Stimulated activated effector memory CD8-positive, alpha-beta T cell treated with anti-CD3 and anti-CD28 coated beads, Interleukin-12 subunit alpha, Interleukin-12 subunit beta, amount 100 ng/mL, for 72 hours (primary cell): ENCODE measurements around the gene SH2D3A.

ENCODE experiments used
- ATAC-seq: fragments of 150-1000 bp; cut with Tn5 transposase; 2 replicates; pipeline ENCODE4 v1.10.0; 2021
- DNase-seq, 2 donors: peaks; one replicate each; pipeline ENCODE4 v3.0.0; 2021 to 2022; ENCODE audit warnings: low spot score in 2 of 2
- H3K27ac Mint-ChIP-seq: one replicate; pipeline ENCODE4 v1.8.0; 2022; ENCODE audit warnings: mild to moderate bottlenecking, mixed read lengths
- H3K36me3 Mint-ChIP-seq: one replicate; pipeline ENCODE4 v1.8.0; 2022; ENCODE audit warnings: mild to moderate bottlenecking, mixed read lengths
- H3K4me1 Mint-ChIP-seq: one replicate; pipeline ENCODE4 v1.8.0; 2022; ENCODE audit warnings: mixed read lengths
- H3K4me3 Mint-ChIP-seq: one replicate; pipeline ENCODE4 v1.8.0; 2022; ENCODE audit warnings: mild to moderate bottlenecking, mixed read lengths
- H3K9me3 Mint-ChIP-seq: one replicate; pipeline ENCODE4 v1.8.0; 2022; ENCODE audit warnings: mixed read lengths

The SH2D3A gene

DNA sequence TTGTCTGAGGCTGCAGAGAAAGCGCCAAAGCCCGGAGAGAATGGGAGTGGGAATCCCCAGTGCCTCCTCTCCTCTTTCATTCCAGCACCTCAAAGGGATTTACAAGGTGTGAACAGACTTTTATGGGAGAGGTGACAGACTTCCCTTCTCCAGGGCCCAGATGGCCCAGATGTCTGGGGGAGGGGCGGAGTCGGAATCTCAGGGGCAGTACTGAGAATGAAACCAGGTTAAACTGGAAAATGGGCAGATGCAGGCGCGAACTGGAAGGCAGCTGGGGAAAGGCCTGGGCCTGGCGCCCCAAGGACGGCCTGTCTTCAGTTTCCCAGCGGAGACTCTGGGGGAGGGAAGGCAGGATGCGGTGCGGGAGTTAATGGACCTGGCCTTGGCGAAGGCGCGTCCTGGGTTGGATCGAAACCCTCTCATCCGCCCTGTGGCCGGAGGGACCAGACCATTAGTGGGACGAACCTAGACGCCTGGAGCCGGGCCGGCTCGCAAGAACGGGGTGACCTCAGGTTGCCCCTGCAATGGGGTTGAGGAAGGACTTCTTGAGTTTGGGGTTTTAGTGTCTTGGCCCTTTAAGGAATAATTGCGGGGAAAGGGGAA is 28.3 kb downstream of the SH2D3A start:
- Mint-ChIP-seq H3K27ac (peak overlapping the region; percentile 98), H3K4me1 (peaks cover 38% of the 10 kb centered on the region), H3K36me3 (peaks cover 79% of the 10 kb centered on the region), H3K4me3 (peak overlapping the region; percentile 90), H3K9me3 (no peaks in the 10 kb centered on the region)
- ATAC-seq (no peak), DNase-seq (peak in 1 of 2 donors; percentile 31)

DNA sequence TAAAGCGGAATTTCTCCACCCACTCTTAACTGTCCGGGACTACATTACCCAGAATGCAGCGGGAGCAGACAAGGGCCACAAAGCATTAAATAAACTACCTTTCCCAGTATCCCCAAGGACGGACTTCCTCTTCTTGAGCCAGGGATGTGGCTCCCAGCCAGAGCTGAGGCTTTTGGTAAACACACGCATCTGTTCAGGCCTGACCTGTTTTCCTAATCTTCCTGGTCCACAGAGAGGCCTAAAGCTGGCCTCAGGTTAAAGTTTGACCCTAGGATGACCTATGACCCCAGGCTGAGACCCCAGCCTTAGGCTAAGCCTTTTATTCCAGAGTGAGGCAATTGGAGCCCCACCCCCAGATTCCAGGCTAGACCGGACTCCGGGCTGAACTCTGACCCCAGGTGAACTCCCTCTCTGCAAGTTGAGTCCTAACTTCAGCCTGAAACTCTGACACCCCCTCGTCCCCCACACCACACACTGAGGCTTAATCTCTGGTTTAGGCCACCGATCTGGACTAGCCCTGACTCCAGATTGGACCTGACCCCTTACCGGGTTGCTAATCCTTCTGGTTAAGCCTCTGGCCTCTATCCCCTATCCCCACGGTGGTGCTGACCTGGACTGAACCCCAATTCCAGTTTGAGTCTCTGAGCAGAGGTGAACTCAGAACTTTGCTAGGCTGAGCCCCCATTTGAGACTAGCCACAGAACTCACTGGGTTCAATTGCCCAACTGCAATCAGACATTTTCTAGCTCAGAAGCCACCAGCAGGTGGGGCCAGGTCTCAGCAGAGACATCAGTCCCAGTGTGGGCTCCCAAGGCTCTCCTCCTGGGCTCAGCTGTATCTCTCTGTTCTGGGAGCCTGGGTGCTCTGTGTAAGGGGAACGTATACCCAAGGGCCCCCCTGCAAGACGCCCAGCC is 29.1 kb downstream of the SH2D3A start:
- Mint-ChIP-seq H3K9me3 (no peaks in the 10 kb centered on the region), H3K4me3 (peak overlapping the region; percentile 90), H3K27ac (peak overlapping the region; percentile 98), H3K4me1 (peaks cover 37% of the 10 kb centered on the region), H3K36me3 (peaks cover 78% of the 10 kb centered on the region)
- DNase-seq = peak; percentile 66 to 87
- peak; percentile 48 for ATAC-seq

DNA sequence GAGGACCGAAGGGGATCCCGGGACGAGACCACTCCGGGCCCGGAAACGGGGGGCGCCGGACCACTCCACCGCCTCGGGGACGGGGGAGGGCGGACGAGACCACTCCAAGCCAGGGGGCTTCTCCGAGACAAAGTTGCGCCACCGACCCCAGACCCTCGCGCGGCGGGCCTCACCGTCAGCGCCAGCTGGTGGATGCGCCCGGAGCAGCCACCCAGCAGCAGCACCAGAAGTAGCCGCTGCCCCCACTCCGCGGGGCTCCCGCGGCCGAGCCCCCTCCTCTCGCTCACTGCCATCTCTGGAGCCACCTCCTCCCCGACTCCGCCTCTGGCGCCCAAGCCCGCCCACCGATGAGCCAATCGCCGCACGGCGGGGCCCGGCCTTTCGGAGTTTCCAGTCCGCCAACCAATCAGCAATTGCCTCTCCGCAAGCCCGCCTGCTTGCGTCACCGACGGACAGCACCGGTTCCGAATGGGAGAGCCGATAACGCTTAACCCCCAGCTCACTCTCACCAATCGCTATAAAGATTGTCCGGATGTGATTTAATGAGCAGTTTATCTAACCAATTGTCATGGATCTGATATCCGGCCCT is 29.9 kb downstream of the SH2D3A start, which contains the start of gene GPR108:
TSS of gene GPR108 (minus strand) at position 297 of the 589 bp plus-strand sequence. CDS start at position 293, 4 bp downstream.
- Mint-ChIP-seq H3K36me3 (peaks cover 78% of the 10 kb centered on the region), H3K4me3 (peak within 1 kb of the TSS; percentile 90), H3K4me1 (peaks cover 42% of the 10 kb centered on the region), H3K9me3 (no peaks in the 10 kb centered on the region), H3K27ac (peak within 1 kb of the TSS; percentile 98)
- ATAC-seq (peak; percentile 85), DNase-seq (peak; percentile 92 to 99)

DNA sequence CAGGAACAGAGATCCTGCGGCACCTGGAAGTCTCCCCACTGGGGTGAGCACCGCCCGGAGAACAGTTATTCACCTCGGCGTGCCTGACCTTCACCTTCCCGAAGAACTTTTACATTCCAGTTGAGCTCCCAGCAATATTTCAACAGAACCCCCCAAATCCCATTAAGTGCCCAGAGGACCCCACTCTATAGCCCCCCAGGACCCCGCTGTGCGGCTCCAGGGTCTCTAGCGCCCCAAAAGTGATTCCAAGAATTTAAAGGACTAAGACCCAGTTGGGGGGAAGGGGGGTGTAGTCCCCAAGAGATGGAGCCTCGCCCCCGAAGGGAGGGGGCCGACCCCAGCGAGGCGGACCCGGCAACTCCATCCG is 30.3 kb downstream of the SH2D3A start:
- no peaks in the 10 kb centered on the region for H3K9me3 Mint-ChIP-seq
- peaks cover 46% of the 10 kb centered on the region for H3K4me1 Mint-ChIP-seq
- H3K27ac Mint-ChIP-seq = peak overlapping the region; percentile 98
- H3K36me3 Mint-ChIP-seq = peaks cover 78% of the 10 kb centered on the region
- peak overlapping the region; percentile 90 for H3K4me3 Mint-ChIP-seq
- no peak for DNase-seq
- no peak for ATAC-seq

DNA sequence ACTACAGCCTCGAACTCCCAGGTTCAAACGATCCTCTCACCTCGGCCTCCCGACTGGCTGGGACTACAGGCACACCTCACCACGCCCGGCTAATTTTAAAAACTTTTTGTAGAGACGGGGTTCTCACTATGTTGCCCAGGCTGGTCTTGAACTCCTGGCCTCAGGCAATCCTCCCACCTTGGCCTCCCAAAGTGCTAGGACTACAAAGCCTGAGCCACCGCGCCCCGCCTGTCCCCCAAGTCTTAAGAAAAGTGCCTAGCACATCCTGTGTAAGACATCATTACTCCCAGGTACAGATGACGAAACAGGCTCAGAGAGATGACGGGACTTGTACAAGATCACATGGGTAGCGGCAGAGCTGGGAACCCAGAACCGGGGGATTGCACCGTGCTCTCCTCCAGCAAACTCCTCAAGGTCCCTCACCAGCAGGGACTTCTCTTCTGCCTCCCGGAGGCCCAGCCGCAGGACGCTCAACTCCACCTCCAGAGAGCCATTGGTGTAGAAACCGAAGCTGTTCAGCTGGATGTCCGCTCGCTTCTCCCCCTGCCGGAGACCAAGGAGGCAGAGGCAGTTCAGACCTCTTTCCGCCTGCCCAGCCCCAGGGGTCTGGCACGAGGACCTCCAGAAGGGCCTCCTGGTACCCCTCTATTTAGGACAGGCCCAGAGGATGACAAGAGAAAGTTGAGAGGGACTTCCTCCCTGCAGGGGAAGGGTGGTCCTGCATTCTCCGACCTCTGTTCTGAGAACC is 30.9 kb downstream of the SH2D3A start:
- ATAC-seq = peak; percentile 38
- Mint-ChIP-seq H3K36me3 (peaks cover 81% of the 10 kb centered on the region), H3K4me1 (peaks cover 45% of the 10 kb centered on the region), H3K4me3 (peak overlapping the region; percentile 90), H3K9me3 (no peaks in the 10 kb centered on the region), H3K27ac (peak overlapping the region; percentile 98)
- peak; percentile 59 to 87 for DNase-seq

DNA sequence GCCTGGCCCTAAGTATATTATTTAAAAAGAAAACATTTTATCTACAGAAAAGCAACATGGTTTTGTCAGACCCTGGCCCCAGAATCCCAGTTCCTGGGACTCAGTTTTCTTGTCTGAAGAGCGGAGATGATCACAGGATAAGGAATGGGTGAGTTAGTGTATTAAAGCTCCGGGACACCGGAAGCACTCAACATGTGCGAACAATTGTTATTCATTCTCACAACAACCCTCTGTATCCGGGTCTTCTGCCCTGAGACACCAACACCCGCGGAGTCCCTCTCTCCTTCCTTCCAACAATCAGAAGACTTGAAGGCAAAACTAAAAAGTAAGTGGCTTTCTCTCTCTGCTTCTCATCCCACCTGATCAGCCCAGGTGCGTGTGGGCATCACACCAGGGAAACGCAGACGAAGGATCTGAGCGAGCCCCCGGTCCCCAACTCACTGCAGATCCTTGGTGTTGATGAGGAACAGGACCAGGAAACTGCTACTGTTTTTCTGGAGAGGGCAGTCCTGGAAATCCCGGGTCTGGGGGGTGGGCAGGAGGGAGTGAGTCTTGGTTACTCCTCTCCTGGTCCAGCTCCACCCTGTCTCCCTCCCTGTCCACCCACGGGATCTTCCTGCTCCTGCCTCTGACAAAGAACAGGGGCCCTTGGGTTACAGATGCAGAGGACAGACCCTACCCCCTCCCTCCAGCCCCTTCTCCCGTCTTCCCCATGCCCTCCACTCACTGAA is 31.9 kb downstream of the SH2D3A start:
- DNase-seq (no peak), ATAC-seq (no peak)
- peak overlapping the region; percentile 90 for H3K4me3 Mint-ChIP-seq
- H3K4me1 Mint-ChIP-seq = peaks cover 39% of the 10 kb centered on the region
- H3K27ac Mint-ChIP-seq = peak overlapping the region; percentile 98
- H3K9me3 Mint-ChIP-seq = no peaks in the 10 kb centered on the region
- peaks cover 71% of the 10 kb centered on the region for H3K36me3 Mint-ChIP-seq

DNA sequence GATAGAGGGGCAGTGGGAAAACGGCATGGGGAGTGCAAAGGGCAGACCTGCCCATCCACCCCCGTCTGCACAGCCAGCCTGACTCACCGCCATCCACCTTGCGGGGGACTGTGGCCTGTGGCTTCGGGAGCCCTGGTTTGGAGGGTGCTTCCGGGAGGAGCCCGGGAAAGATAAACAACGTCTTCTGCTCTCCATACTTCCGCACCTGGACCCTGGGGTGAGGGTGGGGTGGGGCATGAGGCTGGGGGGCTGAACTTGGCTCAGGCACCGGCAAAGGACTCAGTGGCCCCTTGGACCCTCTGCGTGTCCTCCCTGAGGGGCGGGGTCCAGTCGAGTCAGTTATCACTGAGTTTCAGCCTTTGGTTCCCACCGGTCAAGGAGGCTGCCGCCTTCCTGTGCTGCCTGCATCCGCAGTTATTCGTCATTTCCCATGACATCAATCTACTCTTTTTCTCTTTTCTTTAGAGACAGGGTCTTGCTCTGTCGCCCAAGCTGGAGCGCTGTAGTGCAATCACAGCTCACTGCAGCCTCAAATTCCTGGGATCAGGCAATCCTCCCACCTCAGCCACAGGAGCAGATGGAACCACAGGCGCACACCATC is 33.0 kb downstream of the SH2D3A start:
- Mint-ChIP-seq H3K9me3 (no peaks in the 10 kb centered on the region), H3K4me1 (peaks cover 40% of the 10 kb centered on the region), H3K36me3 (peaks cover 77% of the 10 kb centered on the region), H3K27ac (no peak overlapping the region), H3K4me3 (no peak overlapping the region)
- ATAC-seq (no peak), DNase-seq (no peak)

DNA sequence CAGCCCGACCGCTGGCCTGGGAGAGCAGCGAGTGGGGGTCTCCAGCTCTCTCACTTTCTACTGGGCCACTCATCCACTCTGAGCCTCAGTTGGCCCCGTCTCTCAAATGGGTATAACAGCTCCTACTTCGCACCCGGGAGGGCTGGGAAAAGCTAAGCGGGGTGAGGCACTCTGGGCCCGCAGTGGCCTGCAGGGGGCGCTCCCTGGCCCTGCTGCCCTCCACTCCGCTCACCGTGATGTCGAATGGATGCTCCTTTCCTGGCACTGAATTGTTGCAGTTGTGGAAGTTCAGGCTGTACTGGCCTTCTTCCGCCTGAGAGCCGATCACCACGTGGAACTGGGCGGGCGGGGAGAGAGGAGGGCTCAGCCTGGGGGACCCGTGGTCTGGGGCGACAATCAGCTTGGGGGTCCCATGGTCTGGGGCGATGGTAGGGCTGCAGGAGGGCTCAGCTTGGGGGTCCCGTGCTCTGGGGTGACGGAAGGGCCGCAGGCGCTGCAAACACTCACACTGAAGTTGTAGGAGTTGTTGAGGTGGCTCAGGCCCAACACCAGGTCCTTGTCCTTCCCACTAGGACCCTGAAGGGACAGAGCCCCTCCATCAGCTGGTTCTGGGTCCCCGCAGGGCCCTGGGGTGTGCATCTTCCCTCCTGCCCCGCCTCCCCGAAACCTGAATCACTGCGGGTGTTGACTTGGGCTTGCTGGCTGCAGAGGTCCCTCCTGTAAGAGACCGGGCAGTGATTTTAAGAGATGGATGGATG is 33.7 kb downstream of the SH2D3A start:
- Mint-ChIP-seq H3K9me3 (no peaks in the 10 kb centered on the region), H3K36me3 (peaks cover 71% of the 10 kb centered on the region), H3K27ac (peak overlapping the region; percentile 34), H3K4me1 (peaks cover 35% of the 10 kb centered on the region), H3K4me3 (no peak overlapping the region)
- ATAC-seq (no peak), DNase-seq (no peak)

DNA sequence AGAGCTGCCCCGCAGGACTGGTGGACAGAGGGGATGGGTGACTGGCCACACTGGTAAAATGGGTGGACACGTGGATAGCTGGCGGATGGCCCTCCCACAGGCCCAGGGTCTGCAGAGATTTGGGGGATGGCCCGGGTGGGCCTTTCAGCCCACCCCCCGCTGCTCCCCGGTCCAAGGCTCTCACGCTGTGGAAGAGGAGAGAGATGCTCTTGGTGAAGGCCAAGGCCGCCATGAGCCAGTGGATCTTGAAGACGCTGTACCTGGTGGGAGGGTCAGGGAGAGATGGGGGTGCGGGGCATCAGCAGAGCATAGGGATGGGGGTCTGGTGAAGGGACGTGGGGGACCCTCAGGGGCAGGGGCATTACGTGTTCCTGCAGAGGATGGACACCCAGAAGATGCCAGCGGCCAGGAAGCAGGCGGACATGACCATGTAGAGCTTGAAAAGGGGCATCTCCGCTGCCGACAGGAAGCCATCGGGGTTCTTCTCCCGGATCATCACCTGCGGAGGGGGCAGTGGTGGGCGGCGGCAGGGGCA is 34.4 kb downstream of the SH2D3A start:
- no peak for DNase-seq
- ATAC-seq = no peak
- H3K36me3 Mint-ChIP-seq = peaks cover 65% of the 10 kb centered on the region
- no peak overlapping the region for H3K4me3 Mint-ChIP-seq
- peak overlapping the region; percentile 34 for H3K27ac Mint-ChIP-seq
- no peaks in the 10 kb centered on the region for H3K9me3 Mint-ChIP-seq
- peaks cover 32% of the 10 kb centered on the region for H3K4me1 Mint-ChIP-seq

DNA sequence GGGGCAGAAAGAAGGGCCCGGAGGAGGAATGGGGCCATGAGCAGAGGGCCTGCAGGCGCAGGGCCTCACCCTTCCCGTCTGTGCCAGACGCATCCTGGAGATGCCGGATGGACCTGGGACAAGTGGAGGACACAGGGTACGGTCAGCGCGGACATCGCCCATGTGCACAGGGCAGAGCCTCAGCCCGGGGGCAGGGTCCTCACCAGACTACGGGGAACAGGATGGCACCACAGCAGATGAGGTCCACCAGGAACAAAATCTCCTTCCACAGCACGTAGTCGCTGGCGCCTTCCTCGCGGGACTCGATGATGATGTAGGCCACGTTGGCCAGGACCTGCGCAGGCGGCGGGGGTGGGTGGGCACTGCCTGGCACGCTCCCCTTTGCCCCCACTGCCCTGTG is 35.4 kb downstream of the SH2D3A start:
- H3K9me3 Mint-ChIP-seq = no peaks in the 10 kb centered on the region
- no peak overlapping the region for H3K27ac Mint-ChIP-seq
- ATAC-seq = no peak
- DNase-seq = no peak
- peaks cover 57% of the 10 kb centered on the region for H3K36me3 Mint-ChIP-seq
- H3K4me1 Mint-ChIP-seq = peaks cover 30% of the 10 kb centered on the region
- H3K4me3 Mint-ChIP-seq = no peak overlapping the region

DNA sequence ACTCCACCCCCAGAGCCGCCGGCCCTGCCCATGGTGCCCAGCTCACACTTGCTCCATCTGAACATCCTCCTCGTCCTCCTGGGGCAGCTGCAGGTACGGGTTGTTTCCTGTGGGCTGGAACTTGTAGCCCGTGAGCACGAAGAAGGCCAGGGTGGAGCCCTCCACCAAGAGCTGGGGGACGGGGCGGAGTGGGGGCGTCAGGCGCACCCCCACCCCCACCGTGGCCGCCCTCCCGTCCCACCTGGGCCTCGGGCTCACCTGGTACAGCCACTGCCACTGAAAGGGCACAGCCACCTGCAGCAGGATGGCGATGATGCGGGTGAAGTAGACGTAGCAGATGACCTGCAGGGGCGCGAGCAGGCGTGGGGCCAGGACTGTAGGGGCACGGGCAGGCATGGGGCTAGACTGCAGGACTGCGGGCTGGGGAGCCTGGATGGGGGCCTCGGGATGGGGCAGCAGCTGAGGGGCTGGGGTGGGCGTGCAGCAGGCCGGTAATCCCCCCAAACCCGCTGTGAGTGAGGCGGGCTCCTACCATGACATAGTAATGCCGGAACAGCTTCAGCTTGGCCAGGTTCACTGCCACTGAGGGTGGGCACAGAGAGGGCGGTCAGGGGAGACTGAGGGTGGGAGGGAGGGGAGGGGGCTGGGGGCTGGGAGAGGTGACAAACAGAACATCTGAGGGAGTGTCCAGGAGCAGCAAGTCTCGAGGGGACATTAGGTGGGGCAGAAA is 36.1 kb downstream of the SH2D3A start:
- DNase-seq = no peak
- H3K9me3 Mint-ChIP-seq = no peaks in the 10 kb centered on the region
- no peak overlapping the region for H3K4me3 Mint-ChIP-seq
- no peak overlapping the region for H3K27ac Mint-ChIP-seq
- peaks cover 50% of the 10 kb centered on the region for H3K36me3 Mint-ChIP-seq
- ATAC-seq = no peak
- peaks cover 24% of the 10 kb centered on the region for H3K4me1 Mint-ChIP-seq

DNA sequence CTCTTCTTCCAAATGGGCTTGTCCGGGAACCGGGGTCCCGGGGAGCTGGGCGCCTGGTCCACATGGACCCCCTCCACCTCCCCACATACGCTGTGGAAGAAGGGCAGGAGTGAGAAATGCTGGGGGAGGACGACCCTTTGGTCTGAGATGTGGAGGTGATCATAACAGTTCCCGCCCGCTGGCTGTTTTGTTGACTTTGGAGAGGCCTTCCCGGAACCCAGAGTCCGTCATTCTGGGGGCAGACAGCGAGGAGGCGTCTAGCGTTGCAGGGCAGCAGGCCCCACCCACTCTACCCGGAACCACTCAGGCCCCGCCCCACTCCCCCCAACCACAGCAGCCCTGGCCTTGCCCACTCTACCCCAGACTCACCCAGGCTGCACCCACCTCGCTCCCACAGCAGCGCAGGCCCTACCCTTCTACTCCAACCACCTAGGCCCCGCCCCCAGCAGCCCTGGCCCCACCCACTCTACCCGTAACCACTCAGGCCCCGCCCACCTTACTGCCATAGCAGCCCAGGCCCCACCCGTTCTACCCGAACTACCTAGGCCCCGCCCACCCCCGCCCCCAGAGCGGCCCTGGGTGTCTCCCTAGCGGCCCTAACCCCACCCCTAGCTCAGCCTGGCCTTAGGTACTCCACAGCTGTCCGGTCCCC is 37.0 kb downstream of the SH2D3A start:
- ATAC-seq = peak; percentile 12
- H3K4me1 Mint-ChIP-seq = peaks cover 23% of the 10 kb centered on the region
- H3K9me3 Mint-ChIP-seq = no peaks in the 10 kb centered on the region
- no peak overlapping the region for H3K27ac Mint-ChIP-seq
- DNase-seq = no peak
- peaks cover 42% of the 10 kb centered on the region for H3K36me3 Mint-ChIP-seq
- no peak overlapping the region for H3K4me3 Mint-ChIP-seq
